HG03439 (cell line): ENCODE results near the gene SCN2A.
"Not testable (repeated sequence)": the region's sequence is repeated elsewhere in the genome, so short reads cannot be mapped to it uniquely, and the experiment has no call there.

ENCODE experiments used
- ATAC-seq: cut with Tn5 transposase; IDR thresholded peaks from one replicate; pipeline ENCODE4 v1.9.1; 2021; ENCODE audit warnings: mild to moderate bottlenecking, moderate library complexity; ENCODE audit not compliant: unreplicated experiment

The SCN2A gene

DNA sequence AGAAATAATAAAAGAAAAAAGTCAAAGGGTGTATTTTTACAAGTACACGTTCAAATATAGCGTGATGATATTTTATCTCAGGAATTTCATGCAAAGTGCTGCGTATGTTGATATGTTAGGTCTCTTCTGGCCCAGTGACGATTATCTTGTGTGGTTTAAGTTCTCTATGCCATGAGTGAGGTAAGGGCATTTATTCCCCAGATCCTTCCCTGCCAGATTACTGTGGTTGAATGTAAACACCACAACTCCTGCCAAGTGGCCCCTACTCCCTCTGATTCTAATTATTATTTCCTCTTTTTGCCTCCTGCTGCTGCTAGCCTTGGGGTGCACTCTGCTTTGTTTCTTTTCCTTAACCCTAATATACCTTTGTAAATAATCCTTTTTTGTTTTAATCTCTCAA is 12.2 kb downstream of the SCN2A start:
- no peak for ATAC-seq

GRCh38 chr2:165253178-165253577 is 14.0 kb downstream of the SCN2A start:
- no peak for ATAC-seq

DNA sequence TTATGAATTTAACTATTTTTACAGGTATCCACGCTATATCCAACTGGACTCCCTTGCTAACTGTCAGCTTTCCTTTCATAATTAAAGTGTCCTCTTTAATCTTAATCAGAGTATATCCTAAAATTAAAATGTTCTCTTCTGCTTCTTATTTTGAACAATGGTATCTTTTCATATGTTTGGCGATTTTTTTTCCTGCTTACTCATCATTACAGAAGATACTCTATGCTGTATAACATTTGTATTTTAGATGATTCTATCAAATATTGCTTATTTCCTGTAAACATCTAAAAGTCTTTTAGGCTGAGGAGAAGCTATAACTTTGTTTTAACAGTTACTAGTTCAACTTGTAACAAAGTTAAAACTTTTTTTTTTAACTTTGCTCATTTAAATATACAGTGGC is 17.4 kb downstream of the SCN2A start:
- ATAC-seq: no peak

- ATAC-seq: not testable (repeated sequence)
These were observed 21.1 kb downstream of the SCN2A start for GRCh38 chr2:165260347-165260746.

DNA sequence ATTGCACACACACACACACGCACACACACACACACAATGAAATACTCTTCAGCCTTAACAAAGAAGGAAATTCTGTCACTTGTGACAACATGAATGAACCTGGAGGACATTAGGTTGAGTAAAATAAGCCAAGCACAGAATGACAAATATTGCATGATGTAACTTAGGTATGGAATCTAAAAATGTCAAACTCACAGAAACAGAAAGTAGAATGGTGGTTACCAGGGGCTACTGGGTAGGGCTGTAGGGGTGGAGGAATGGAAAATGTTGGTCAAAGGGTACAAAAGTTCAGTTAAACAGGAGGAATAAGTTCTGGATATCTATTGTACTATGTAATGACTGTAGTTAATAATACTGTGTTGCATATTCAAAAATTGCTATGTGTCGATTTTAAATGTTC is 29.5 kb downstream of the SCN2A start:
- no peak for ATAC-seq

GRCh38 chr2:165273176-165273575 is 34.0 kb downstream of the SCN2A start:
- ATAC-seq: no peak

DNA sequence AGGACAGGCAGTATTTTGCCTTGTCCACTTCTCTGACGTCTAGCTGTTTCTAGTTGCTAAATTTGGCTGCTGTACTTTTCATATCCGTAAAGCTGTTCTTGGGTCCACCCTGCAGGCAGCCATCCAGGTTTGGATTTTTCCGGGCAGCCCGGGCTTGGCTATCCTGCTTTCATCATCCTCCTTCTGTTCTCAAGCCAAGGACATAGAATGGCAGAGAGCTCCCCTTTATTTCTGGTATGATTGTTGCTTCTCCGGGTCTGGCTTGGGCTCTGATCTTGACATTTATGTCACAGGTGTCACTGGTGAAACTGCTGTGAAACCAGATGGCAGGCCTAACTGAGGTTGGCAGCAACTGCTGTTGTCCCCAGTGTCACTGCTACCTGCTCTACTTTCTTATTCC is 35.5 kb downstream of the SCN2A start:
- no peak for ATAC-seq

- no peak for ATAC-seq
These were observed 36.7 kb downstream of the SCN2A start for GRCh38 chr2:165275932-165276331.

DNA sequence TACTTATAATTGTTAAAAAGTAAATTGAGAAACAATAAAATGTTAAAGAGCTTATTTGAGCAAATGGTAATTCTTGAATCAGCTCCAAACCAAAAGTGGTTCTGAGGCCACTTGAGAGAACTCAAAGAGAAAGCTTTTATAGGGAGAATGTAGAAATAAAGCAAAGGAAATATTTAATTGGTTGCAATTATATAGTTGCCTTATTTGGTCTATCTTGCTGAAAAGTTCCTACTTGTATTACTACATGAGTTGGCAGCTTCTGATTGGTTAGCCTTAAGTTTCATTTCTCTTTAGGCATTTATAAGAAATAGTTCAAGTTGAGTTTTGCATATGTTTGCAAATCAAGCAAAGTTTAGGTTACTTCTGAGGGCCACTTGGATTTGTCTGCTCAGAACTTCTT is 38.1 kb downstream of the SCN2A start:
- ATAC-seq: no peak

- ATAC-seq: no peak
These were observed 38.8 kb downstream of the SCN2A start for GRCh38 chr2:165277860-165278656.

DNA sequence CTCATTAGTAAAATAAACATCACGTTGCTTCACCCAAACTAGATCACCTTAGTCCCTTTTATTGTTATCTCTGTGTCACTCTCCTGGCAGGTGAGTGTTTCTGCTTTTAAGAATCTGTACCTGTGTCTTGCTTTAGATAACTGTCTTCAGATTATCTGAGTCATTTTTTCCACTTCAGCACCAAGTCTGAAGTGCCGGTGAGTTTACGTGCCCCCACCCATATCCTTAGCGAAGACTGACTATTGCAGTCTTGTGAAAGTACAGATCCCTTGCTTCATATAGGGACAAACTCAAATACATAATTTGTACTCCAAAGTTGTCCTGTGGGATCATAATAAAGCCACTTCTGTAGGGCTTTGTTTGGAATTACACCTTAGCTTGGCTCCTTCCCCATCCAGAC is 41.1 kb downstream of the SCN2A start:
- ATAC-seq: no peak

- ATAC-seq: no peak
These were observed 42.2 kb downstream of the SCN2A start for GRCh38 chr2:165281387-165281786.

DNA sequence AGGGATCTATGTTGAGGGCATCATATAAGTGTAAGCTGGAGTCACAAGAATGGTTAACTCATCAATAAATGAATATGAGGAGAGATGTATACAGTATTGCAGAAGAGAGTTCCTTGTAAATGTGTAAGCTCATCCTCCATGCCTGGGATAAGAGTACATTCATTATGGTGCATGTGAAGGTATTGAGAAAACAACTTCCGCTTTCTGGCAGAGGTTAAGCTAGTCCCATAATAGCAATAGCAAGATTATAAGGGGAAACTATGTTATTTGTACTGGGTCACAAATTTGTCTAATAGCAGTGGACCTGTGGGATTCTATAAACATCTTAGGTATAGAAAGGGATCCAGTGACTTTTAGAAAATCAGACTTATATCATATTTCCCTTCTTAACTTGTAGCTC is 44.1 kb downstream of the SCN2A start:
- no peak for ATAC-seq

DNA sequence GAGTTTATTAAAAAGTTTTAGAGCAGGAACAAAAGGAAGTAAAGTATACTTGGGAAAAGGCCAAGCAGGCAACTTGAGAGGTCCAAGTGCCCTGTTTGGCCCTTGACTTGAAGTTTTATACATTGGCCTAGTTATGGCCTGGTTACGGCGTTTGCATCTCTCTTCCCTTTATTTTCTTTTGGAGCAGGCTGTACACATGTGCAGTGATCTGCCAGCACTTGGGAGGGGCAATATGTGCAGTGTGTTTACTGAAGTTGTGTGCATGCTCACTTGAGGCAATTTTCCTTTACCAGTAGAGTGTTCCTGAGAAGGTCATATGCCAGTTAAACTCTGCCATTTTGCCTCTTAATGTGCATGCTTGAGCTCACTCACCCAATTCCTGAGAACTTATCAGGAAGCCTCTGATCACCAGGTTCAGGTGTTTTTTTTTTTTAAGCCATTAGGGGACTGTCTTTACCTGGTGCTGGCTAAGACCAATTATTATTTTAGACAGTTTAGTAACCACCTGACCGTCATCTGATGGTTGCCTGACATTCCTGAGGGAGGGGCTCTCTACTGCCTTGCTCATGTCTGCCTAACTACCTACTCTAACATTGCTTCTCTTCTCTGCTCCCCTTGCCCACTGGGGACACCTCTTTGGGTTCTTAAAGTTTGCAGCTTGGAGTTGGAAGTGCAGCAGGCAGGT is 48.0 kb downstream of the SCN2A start:
- no peak for ATAC-seq

GRCh38 chr2:165289069-165289468 is 49.9 kb downstream of the SCN2A start:
- no peak for ATAC-seq

DNA sequence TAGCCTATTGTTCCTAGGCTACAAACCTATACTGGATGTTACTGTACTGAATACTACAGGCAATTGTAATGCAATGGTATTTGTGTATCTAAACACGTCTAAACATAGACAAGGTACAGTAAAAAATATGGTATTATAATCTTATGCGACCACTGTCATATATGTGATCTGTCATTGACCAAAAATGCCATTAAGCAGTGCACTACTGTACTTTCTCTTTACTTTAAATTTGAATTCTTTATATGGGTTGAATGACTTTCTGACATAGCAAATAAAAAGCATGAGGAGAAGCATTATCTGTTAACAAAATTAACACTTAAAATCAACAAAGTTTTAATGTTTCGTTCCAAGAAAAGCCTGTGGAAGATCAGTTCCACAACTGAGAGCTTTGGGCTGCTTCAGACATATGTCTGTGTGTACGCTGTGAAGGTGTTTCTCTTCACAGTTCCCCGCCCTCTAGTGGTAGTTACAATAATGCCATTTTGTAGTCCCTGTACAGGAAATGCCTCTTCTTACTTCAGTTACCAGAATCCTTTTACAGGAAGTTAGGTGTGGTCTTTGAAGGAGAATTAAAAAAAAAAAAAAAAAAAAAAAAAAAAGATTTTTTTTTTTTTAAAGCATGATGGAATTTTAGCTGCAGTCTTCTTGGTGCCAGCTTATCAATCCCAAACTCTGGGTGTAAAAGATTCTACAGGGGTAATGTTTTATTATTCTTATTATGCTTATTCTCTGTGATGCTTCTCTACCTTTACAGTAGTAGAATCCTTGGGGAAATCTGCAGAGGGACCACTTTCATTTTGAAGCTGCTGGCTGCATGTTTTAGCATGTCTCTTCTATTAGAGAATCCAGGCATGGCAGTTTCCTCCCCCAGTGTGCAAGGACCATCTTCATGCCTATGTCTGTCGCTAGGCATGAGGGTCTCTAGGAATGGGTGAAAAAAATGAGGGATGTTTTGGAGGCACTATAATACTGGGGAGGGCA is 54.5 kb downstream of the SCN2A start:
- ATAC-seq: peak; percentile 100

DNA sequence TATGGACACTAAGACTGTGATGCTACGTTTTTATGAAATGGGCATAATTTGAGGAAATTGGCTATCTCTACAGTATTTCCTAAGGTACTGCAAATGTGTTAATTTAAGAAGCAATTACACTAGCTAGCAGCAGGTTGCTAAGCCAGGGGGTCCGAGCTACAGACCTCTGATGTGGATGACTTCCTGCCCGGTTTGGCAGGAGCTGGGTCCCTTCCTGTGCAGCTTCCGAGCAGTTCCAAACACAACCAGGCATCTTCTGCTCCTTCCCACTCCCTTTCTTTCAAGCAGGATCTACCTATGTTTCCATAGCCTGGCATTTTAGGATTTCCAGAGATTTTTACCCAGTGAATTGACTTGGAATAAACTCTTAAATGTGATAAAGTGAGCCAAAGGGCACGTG is 55.7 kb downstream of the SCN2A start:
- no peak for ATAC-seq

DNA sequence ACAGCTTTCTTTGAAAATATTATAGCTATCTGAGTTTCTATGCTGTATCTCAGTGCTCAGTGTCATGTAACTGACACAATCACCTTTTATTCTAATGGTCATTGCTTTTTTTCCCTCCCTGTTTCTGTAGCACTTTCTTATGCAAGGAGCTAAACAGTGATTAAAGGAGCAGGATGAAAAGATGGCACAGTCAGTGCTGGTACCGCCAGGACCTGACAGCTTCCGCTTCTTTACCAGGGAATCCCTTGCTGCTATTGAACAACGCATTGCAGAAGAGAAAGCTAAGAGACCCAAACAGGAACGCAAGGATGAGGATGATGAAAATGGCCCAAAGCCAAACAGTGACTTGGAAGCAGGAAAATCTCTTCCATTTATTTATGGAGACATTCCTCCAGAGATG is 56.4 kb downstream of the SCN2A start:
- ATAC-seq: no peak

GRCh38 chr2:165305391-165306096 is 66.3 kb downstream of the SCN2A start:
- ATAC-seq: no peak

- no peak for ATAC-seq
These were observed 68.1 kb downstream of the SCN2A start for GRCh38 chr2:165307317-165307716.

GRCh38 chr2:165311949-165312348 is 72.7 kb downstream of the SCN2A start:
- no peak for ATAC-seq
